Activated CD4-positive, alpha-beta T cell treated with anti-CD3 and anti-CD28 coated beads, Interleukin-2, amount 50 U/mL, for 48 hours (primary cell): ENCODE measurements around the gene CD300LF.

Experiments
- DNase-seq, 2 experiments: peaks; one replicate each; pipeline ENCODE4 v3.0.0-alpha.2; 2020

CD300LF gene

DNA sequence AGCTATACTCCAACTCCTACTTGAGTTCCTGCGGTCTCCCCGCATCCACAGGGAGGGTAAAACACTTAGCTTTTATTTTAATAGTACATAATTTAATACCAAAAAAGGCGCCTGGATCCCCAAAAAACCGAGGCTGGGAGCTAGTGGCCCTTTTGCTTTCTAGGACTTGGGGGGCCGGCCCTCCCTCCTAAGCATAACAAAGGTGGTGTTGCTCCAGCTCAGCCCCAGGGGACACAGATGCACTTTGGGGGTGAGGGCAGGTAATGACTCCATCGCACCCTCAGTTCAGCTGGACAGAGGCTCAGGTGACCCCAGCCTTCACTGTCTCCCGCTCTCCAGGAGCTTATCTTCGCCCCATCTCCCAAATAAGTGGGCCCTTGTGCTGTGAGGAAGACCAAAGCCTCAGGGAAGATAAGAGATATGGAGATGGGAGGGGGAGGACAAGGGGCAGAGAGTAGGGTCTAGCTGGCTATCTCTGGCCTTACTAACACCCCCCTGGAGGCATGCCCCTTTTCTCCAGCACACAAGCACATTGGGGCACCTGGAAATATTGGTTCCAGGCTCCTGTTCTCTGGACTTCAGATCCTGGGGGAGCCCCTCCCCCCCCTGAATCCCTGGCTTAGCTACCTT is 32.9 kb upstream of the CD300LF start:
- DNase-seq: no peak

- DNase-seq: peak; percentile 91 to 93
Measured at GRCh38 chr17:74744714-74745547, 32.2 kb upstream of the CD300LF start.

DNA sequence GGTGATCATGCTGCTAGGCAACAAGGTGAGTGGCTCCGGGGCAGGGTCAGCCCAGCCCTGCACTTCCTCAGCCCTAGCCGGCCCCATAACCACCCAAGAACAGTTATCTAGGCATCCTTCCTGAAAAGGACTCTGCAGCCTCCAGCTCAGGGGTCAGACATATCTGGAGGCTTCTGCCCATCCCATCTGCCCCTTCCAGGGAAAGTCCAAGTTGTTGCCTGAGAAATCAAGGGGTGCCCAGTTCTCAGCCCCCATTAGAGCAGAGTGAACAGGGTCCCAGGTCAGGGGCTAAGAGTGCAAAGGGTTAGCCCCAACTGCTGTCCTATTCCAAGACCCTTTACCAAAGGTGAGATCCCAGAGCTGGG is 31.6 kb upstream of the CD300LF start:
- no peak for DNase-seq

DNA sequence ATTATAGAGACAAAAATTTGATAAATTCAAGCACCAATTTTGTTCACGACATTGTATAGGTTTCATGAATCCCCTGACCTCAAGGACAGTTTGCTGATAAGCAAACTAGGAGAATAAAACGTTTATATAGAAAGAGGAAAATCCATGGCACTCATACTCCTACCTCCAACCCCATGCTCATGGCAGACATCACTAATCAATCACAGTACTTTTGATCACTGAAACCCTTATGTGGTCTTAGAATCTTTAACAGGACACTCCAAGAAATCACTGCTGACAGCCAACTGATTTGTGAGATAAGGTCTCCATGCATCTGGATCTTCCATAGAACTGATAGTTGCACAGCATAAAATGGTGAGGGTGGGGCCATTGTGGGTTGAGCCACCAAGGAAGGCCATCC is 31.0 kb upstream of the CD300LF start:
- DNase-seq: no peak

GRCh38 chr17:74742978-74743545 is 30.3 kb upstream of the CD300LF start:
- DNase-seq: no peak

GRCh38 chr17:74742153-74742515 is 29.4 kb upstream of the CD300LF start:
- DNase-seq: peak in 1 of 2 experiments; percentile 61

- DNase-seq: no peak
Measured at GRCh38 chr17:74740641-74741387, 28.1 kb upstream of the CD300LF start.

DNA sequence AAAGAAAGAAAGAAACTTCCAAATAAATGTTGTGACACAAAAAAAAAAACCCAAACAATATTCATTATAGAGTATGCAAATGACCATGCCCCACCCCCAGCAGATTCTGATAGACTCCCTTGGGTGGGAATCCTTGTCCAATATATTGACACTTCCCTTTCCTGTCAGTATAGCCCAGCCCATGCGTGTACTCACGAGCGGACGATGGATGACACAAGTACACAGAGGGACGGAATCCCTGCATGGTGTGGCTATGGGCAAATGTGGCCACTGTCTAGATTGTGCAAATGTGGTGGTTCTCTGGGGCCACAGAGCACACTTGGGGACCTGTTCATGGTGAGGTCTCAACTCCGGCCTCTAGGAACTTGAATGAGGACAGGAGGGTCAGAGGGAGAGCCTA is 27.4 kb upstream of the CD300LF start:
- DNase-seq: no peak

GRCh38 chr17:74739227-74739831 is 26.6 kb upstream of the CD300LF start:
- DNase-seq: no peak

- peak; percentile 77 to 81 for DNase-seq
Measured at GRCh38 chr17:74738051-74738996, 25.6 kb upstream of the CD300LF start.

DNA sequence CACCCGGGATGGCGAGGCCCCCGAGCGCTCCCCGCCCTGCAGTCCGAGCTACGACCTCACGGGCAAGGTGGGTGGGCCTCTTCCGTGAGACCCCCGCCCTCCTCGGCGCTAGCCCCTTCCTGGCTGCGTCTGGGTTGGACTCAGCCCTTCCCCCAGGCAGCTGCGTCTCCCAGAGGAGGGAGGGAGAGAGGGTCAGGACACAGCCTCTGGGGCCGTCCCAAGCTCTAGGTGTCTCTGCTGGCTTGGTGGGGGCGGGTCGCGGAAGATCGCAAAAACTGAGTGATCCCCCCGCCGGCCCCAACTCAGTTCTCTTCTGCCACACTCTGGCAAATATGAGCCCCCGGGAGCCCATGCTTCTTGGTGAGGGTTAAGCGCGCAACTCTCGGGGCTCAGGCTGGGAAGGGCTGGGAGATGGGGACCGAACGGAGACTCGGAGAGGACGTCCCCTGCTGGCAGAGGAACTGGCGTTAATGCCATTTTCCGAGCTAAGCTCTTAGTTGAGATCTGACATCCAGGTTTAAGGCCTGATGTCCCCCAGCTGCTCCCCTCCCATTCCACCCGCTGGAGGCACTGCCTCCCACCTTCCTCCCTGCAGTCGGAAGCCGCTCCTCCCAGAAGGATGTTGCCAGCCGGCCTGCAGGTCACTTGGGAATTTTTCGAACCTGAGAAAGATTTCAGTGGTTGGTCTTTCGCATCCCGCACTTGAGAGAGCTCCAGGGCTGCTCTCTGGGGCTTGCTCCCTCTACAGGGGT is 24.8 kb upstream of the CD300LF start:
- peak in 1 of 2 experiments; percentile 63 for DNase-seq

GRCh38 chr17:74736513-74737298 is 24.0 kb upstream of the CD300LF start, which contains the start of gene RAB37:
Gene RAB37, plus strand, starts transcription at chr17:74737256. Its CDS starts 17 bp downstream, at chr17:74737273.
- DNase-seq: no peak

DNA sequence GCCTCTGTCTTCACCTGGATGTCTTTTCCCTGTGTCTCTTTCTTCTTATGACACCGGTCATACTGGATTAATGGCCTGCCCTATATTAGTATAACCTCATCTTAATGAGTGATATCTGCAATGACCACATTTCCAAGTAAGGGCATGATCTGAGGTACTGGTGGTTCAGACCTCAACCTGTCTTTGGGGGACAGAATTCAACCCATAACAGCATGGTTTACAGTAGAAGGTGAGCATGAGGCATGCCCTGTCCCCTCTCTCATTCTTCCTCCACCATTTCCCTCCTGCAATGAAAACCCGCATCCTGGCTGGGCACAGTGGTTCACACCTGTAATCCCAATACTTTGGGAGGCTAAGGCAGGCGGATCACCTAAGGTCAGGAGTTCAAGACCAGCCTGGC is 21.5 kb upstream of the CD300LF start:
- DNase-seq: no peak

DNA sequence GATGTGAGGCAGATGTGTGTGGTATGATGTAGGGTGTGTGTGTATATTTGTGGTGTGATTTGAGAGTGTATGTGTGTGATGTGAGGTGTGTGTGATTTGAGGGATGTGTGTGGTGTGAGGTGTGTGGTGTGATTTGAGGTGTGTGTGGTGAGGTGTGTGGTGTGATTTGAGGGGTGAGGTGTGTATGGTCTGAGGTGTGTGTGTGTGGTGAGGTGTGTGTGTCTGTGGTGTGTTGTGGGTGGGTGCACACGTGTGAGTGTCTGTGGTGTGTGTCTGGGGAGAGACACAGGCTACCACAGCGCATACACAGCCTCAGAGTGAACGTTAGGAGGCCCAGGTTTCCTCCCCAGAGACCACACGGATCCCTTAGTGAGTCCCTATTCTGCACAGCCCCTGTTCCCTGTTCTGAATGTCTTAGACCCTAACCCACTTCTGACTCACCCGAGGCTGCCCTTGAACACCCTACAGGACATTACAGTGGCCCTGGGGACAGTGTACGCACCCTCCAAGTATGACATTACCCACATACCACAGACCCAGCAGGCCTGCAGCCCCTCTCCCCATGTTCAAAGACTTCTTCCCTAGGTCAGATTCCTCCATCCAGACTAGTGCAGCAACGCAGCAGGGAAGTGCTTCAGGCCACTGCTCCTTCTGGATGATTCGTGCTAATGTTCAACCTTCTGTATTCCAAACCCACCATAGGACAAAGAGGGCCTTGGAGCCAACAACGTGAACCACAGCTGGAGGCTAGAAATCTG is 20.8 kb upstream of the CD300LF start:
- DNase-seq: no peak

GRCh38 chr17:74732042-74732867 is 19.5 kb upstream of the CD300LF start:
- no peak for DNase-seq

DNA sequence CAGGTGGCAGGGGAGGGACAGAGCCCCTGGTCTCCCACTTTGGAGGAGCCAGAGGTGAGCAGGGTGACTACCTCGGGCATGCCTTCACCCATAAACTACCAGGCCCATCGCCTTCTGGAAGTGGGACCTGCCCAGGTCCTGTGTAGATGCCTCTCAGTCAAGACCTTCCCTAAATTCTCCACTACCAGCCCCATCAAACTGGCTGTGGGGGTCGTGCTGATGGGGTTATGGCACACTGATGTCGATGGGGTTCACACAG is 18.6 kb upstream of the CD300LF start:
- no peak for DNase-seq

GRCh38 chr17:74730491-74731346 is 18.0 kb upstream of the CD300LF start:
- DNase-seq: peak in 1 of 2 experiments; percentile 50

DNA sequence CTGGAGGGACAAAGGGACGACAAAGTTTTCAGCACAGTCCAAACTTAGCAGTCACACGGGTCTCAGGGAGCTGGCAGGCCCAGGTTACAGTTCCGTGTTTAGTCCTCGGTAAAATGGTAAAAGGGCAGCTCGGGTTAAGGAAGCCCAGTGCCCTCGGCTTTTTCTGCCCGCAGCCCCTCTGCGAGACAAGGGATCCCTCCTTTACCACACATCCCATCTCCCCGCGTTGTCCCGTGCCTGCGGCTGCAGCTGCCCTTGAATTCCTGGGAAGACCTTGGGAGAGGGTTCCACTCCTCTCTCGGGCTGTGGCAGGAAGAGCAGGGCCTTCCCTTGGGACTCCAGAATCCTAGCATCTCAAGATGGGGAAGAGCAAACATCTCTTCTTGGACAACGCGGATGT is 17.1 kb upstream of the CD300LF start:
- DNase-seq: no peak
